CD4-positive, alpha-beta T cell treated with Interleukin-4 for 1 hour (primary cell): ENCODE measurements around the gene CARD19.
"Not testable (repeated sequence)": the region's sequence is repeated elsewhere in the genome, so short reads cannot be mapped to it uniquely, and the experiment has no call there.

Source experiments
- DNase-seq, 2 donors: peaks; one replicate each; pipeline ENCODE4 v3.0.0-alpha.2; 2020 to 2022

Gene CARD19

DNA sequence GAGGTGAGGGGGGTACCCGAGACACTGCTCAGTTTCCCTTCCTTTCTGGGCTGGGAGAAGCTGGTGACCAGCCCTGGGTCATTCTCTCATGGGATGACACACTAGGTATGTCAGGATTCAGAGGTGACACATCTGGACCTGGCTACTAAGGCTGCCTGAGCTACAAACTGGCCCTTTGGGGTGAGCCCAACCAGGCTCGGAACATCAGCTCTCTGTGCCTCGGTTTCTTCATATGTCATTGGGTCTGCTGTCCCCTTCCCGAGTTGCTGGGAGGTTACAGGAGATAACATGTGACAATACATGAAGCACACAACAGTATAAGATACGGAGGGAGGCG, 11.8 kb downstream of the CARD19 start:
- DNase-seq: no peak

DNA sequence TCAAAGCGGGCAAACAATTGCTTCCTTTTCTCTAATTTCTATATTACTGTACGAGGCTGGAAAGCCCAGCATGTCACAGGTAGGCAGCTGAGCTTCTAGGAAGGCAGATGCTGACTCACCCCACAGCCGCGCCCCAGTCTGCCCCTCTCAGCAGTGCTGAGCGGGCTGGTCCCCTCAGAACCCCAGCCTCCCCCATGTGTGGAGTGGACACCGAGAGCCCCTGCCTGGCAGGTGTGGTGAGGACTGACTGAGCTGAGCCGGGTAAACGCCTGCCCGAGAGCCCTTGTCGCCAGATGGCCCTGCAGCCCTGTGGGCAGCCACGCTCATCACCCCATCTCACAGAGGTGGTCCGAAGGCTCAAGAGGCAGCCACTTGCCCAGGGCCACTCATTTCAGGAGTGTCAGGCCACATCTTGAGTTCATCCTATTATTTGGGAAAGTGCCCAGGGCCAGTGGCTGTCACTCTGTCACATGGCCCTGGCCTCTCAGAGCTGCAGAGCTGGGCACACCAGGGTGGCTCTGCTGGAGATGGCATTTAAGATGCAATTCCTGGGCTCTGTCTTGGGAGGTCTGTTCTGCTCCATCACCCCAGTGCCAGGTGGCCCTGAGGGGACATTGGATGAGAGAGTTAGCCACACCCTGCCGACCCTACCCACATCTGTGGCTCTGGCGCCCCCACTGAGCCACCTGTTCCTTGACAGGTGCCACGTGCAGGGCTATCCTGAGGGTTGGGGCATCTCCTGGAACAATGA, 12.4 kb downstream of the CARD19 start:
- DNase-seq: no peak

DNA sequence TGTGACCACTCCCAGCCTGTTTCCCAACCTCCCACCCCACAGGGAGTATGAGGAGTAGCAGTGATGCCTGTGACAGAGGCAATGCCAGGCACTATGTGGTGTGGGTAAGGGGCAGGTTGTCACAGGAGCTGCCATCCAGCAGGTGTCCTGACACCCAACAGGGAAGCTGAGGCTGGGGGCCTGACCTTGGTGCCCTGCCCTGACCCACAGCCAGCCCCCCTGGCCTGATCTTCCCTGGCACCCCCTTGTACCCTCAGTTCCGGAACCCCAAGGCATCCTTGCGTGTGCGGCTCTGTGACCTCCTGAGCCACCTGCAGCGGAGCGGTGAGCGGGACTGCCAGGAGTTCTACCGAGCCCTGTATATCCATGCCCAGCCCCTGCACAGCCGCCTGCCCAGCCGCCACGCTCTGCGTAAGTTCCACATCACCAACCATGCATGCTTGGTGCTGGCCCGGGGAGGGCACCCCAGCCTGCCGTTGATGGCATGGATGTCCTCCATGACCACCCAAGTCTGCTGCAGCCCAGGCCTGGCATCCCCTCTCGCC, 14.4 kb downstream of the CARD19 start:
- peak in 1 of 2 donors; percentile 10 for DNase-seq

DNA sequence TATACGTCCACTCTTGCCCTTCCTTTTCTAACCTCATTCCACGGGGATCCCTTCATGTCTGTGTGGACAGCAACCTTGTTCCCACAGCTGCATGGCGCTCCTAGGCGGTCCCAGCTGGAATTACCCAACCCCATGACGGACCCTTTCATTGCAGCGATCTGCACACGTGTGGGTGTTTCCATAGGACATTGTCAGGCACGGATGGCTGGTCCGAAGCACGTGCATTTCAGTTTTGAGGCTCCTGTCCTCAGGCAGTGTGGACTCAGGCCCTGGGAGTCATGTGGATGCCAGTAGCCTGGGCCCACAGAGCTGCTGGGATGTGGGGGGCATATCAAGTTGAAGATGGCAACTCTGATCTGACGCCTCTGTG, 15.0 kb downstream of the CARD19 start:
- DNase-seq: peak in 1 of 2 donors; percentile 10

DNA sequence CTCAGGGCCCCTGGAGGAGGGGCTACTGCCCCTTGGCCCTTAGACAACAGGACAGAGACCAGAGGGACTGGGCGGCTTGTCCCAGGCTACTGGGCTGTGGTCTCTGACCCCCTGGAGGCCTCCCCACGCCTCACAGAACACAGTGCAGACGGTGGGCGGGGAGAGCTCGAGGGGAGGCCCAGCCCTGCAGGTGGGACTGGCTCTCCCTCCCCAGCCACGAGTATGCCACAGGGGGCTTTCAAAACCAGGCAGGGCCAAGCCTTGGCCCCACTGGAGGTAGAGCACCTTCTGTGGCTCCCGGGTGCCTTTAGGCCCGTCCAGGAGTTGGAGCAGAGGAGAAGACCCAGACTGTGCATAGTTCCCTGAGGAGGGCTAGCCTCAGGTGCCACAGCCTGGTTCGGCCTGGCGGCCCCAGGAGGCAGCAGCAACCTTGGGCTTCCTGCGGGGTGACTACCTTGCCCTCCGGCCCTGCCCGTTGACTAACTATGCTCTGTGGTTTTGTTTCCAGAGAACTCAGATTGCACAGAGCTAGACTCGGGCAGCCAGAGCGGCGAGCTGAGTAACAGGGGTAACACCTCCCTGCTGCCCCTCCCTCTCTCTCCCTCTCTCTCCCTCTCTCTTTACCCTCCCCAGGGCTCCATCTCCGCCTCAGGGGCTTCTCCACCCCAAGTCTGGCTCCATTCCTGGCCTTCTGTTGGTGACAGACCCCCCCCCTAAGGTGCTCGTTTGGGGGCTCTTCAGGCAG, 15.5 kb downstream of the CARD19 start:
- DNase-seq: peak in 1 of 2 donors; percentile 80

DNA sequence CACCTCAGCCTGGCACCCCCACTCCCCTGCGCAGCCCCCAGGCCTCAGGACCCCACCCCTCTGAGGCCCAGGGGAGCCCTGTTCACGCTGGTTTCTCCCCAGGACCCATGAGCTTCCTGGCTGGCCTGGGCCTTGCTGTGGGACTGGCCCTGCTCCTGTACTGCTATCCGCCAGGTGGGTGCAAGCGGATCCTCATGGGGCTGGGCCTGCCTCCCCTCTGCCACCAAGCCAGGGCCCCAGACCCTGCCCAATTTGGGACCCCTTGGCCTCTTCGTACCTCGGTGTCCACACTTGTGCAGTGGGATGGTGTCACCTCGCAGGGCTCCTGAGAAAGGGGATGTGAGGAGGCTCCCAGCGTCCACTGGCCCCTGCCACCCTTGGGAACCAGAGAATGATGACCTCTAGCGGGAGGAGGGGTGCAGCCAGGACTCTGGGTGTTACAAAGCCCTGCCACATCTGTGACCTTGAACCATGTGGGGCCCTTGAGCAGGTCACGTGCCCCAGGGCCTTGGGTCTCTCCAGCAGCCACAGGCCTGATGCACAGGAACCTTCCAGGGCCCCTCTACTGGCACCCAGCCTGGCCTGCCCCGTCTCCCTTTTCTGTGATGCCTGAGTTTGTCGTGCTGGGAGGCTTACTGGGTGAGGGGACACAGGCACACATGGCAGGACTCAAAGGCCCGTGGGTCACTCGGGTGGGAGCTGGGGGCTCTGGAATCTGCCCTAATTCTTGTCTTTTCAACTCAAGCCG, 16.3 kb downstream of the CARD19 start:
- DNase-seq: peak in 1 of 2 donors; percentile 47

DNA sequence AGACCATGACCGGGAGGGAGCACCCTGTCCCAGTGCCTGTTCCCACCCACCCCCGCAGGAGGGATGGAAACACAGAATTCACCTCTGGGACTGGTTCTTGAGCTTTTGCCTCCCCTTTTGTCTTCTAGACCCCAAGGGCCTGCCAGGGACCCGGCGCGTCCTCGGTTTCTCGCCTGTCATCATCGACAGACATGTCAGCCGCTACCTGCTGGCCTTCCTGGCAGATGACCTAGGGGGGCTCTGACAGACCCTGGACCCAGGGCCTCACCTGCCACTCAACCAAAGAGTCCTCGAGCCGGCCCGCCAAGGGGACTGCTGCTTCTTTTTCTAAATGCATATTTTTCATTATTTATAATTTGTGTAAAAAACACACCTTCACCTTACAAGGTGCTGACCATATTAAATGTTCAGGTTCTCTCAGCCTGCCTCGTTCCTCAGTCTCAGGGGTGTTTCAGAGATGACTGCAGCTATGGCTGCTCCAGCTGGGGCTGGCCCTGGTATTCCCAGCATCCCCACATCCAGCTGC, 16.9 kb downstream of the CARD19 start:
- no peak for DNase-seq

DNA sequence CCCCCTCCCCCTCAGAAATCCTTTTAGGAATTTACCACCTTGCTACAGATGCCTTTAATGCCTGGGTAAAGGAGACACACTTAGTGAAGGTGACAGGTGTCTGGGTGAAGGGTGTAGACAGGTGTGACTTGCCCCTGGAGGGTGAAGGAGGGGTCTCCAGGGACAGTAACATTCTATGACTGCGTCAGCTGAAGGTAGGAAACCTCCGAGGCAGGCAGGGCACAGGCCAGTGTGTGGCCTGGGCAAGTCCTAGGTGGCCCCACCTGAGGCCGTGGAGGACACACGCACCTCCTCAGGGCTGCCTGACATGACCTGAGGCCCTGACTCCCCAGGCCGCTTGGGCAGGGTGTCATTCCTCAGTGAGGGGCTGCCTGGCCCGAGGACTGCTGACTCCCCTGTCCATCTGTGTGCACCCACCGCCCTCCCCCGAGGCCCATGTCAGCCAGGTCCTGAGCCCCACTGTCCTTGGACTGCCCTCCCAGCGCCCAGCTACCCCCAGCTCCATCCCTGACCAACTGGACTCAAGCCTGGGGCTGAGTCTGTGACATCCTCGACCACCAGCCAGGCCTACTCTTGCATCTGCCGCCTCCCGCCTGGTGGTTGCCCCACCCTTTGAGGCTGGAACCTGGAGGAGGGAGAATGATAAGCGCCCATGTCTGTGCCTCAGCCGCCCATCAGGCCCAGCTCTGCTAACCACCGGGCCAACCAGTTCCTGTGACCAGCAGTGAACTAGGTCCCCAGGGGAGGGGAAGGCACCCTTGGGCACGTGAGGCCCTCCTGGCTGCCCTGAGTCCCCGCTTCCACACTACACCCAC, 18.4 kb downstream of the CARD19 start:
- peak in 1 of 2 donors; percentile 20 for DNase-seq

DNA sequence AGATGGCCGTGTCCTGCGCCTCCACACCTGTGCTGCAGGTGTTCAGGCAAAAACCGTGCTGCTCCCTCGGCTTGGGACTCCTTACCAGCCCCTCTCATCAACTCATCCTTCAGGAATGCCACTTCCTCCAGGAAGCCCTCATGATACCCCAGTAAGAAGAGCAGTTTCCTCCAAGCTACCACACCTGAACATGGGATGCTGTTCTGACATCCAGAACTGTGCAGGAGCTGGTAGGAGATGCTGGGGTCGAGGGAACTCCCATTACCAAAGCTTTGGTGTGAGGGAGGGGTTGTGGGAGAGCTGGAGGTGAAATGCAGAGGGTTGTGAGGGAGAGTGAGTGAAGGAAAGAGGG, 18.9 kb downstream of the CARD19 start:
- DNase-seq: no peak

DNA sequence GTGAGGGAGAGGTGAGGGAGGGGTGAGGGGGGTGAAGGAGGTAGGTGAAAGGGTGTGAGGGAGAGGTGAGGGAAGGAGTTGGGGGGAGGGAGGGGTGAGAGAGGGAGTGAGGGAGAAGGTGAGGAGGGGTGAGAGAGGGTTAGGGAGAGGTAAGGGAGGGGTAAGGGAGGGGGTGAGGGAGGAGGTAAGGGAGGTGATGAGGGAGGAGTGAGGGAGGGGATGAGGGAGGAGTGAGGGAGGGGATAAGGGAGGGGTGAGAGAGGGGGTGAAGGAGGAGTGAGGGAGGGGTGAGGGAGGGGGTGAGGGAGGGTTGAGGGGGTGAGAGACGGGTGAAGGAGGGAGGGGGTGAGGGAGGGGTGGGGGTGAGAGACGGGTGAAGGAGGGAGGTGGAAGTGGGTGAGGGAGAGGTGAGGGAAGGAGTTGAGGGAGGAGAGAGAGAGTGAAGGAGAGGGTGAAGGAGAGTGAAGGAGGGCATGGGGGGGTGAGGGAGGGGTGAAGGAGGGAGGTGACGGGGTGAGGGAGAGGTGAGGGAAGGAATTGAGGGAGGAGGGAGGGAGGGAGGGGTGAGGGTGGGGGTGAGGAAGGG, 19.6 kb downstream of the CARD19 start:
- no peak for DNase-seq

DNA sequence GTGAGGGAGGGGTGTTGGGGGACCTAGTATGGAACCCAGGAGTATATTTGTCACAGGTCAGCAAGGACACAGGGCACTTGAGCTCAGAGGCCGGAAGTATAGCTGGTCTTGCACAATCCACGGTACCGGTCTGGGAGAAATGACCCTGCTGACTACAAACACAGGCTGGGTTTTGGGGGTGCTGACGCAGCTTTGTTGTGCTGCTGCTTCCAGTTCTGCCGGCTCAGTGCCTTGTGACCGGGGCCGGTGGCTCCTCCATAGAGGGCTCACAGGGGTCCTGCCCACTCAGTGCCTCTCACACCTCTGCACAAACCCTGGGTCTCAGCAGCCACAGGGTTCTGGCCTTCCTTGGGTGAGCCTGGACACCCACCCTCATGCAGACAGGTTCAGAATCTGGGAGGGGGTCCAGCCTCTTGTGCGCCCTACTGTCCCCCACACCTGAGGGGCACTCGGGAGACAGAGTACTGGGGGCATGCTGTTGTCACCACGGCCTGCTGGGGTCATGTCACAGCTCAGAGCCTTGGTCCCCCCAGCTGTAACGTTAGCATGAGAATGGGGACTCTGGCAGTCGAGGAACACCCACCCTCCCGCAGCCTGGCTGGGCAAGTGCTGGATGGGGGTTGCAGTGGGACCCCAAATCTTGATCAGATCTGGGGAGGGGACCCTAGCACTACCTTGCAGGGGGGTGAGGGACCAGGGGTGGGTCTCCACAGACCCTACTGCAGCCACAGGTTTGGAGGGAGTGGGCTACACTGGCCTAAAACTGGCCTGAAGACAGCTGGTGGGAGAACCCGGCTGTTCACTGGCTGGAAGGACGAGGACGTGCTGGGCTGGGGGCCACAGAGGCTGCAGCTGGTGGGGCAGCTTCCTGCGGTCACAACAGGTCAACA, 20.3 kb downstream of the CARD19 start:
- peak in 1 of 2 donors; percentile 82 for DNase-seq

DNA sequence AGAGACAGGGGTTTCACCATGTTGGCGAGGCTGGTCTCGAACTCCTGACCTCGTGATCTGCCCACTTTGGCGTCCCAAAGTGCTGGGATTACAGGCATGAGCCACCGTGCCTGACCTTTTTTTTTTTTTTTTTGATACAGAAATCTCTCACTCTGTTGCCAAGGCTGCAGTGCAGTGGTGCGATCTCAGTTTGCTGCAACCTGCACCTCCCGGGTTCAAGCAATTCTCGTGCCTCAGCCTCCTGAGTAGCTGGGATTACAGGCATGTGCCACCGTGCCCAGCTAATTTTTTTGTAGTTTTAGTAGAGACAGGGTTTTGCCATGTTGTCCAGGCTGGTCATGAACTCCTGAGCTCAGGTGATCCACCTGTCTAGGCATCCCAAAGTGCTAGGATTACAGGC, 21.5 kb downstream of the CARD19 start:
- DNase-seq: not testable (repeated sequence)

DNA sequence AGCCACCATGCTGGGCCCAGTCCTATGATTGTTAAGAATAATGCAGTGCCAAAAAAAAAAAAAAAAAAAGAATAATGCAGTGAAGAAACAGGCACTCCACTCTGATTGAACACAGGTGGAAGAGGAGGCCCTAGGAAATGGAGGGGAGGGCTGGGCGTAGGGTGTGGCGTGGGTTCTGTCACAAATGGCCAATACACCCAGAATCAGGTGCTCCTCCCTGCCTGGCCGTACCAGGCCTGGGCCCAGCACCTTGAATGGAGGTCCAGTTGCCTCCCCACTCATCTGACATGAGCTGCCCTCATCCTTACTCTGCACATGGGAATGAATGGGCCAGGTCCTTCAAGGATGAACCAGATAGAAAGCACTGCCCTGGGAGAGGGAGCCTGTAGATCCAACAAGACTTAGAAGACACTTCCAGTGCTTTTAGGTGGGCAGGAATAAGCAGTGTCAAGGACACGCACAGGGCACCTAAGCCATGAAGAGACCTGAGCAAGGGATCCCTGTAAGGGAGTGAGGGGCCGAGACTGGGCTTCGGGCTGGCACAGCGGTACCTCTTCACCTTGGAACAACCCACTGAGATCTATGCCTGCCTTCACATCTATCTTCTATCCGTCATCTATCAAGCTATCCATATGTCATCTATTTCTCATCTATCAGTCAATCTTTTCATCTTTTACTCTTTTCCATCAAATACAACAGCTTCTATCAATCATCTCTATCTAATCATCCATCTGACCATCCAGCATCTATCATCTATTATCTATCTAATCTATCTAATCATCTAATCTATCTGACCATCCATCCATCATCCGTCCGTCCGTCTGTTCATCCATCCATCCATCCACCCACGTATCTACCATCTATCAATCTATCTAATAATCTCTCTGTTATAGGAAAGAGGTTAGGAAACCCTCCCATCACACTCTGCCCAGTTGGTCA, 22.2 kb downstream of the CARD19 start:
- peak in 1 of 2 donors; percentile 11 for DNase-seq

DNA sequence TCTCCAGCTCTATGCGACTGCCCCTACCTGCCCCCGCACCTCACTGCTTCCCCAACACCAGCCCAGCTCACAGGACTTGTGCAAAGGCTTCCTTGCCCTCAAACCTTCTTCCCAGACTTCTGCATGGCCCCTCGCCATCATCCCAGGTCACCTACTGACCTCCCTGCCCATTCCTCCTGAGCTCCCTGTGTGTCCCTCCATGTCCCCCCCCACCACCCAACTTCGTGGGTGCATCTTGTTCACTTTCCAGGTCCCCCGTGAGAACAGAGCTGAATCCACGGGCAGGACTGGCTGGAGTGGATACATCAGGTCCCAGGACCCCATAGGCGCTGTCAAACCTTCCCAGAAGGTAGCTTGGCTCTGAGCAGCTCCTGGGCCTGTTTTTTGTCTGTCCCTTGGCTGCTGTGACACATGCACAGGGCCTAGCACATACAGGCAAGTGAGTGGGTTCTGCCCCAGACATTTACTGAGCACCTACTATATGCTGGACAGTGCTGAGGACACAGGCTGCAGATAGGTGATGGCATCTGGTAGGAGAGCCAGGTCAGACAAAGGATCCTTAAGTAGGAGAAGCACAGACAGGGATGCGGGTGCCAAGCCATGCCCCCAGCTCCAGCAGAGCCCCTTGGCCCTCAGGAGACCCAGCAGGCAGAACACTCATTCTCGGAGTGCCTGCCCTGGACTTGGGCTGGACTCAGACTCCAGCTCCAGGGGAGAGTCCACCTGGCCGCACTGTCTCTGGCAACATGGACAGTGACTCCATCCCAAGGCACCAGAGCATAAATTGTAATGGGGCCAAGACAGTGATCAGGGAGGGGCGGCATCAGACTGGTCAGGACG, 23.1 kb downstream of the CARD19 start:
- peak in 1 of 2 donors; percentile 11 for DNase-seq

DNA sequence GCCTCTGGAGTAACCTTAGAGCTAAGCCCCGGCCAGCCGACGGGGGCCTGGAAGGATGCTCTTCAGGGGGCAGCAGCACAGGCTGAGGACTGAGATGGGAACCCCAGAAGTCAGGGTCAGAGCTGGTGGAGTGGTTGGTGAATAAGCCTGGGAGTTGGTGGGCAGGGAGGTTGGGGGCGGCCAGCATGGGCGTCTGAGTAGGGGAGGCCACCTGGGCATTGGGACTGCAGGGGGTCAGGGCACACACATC, 23.6 kb downstream of the CARD19 start:
- no peak for DNase-seq

DNA sequence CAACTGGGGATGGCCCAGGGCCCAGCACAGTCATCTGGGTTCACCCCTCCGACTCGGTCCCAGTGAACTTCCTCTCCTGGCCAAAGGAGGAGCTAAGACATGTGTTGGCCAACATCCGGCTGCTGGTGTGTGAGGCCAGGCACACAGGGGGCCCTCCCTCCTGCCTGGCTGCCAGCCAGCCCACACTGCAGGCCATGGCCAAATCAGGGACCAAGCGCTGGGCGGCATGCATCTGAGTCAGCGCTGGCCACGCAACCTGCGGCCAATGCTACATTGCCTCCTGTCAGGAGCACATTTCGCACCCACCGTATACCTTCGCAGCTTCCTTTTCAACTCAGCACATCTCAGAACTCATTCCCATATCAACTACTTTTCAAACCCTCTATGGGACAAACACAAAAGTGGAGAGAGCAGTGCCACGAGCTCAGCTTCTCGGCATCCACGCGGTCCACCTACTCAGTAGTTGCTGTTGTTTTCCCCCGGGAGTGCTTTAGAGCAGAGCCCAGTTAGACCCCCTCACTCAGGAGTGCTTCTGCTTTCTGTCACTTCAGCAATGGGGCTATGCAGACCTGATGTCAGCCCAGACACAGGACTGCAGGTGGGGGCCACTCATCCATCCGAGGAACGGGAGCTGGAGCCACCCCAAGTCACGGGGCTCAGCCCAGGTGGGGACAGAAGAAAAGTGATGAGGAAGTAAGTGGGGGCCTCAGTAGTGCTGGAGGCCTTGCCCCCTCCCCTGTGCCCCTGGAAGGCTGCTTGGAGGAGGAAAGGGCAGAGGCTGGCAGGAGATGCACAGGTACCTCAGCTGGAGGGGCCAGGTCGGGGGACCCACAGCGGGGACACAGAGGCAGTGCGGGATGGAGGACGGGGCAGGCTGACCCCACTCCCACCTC, 24.2 kb downstream of the CARD19 start:
- DNase-seq: peak; percentile 59 to 88

DNA sequence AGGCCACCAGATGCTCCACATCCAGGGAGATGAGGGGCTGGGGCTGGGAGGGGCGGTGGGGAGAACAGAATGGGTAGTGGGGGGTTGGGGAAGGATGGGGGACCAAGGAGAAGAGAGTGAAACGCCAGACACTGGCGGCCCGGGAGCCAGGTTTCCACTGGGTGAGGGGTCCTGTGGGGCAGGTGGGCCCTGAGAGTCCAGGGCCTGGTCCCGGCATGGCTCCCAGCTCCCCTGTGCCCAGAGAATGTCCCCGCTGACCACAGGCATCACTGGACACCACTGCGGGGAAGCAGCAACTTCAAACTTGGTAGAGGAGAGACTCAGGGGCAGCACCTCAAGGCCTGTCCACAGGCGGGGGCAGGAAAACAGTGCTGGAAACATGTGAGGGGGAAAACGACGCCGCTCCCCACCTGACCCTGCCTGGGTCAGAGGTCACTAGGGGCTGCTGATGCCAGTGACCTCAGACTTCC, 24.9 kb downstream of the CARD19 start:
- DNase-seq: no peak
